OCI-LY3 (cell line): ENCODE measurements around the gene PINLYP.

Source experiments
- EZH2phosphoT487 ChIP-seq: fragments of 200-600 bp; shearing (Covaris generic); IDR thresholded peaks from 2 replicates; pipeline ENCODE4 v1.6.1; 2018; ENCODE audit warnings: antibody characterized with exemption, mixed run types, low read depth
- TF ChIP-seq, protein P1 (sequence below): fragments of 200-600, 300-600 bp; sonication (generic); IDR thresholded peaks from 2 replicates; pipeline ENCODE4 v1.5.1; 2014; ENCODE audit warnings: antibody characterized with exemption, low read length, low read depth

- TF ChIP-seq, protein P1, sequence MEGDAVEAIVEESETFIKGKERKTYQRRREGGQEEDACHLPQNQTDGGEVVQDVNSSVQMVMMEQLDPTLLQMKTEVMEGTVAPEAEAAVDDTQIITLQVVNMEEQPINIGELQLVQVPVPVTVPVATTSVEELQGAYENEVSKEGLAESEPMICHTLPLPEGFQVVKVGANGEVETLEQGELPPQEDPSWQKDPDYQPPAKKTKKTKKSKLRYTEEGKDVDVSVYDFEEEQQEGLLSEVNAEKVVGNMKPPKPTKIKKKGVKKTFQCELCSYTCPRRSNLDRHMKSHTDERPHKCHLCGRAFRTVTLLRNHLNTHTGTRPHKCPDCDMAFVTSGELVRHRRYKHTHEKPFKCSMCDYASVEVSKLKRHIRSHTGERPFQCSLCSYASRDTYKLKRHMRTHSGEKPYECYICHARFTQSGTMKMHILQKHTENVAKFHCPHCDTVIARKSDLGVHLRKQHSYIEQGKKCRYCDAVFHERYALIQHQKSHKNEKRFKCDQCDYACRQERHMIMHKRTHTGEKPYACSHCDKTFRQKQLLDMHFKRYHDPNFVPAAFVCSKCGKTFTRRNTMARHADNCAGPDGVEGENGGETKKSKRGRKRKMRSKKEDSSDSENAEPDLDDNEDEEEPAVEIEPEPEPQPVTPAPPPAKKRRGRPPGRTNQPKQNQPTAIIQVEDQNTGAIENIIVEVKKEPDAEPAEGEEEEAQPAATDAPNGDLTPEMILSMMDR = no peak
- TF ChIP-seq EZH2phosphoT487 = no peak
These were observed 5.9 kb upstream of the PINLYP start for GRCh38 chr19:43569657-43570056.
